ENCODE data around the gene TAF1.
"Not testable (repeated sequence)": the region's sequence is repeated elsewhere in the genome, so short reads cannot be mapped to it uniquely, and the experiment has no call there.

The TAF1 gene

DNA sequence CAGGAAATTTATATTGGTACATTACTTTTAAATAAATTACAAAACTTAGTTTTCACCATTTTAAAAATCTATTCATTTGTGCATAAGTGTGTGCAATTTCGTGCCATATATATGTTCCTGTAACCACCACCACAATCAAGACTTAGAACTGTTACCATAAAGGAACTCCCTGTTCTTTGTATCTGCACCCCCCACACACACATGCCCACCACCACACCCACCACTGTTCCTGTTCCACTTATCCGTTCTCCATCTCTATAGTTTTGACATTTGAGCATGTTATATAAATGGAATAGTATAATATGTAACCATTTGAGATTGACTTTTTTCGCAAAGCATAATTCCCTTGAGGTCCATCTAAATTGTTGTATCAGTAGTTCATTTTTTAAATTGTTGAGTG lies 73.7 kb downstream of the TAF1 start:
- no peak for DNase-seq

DNA sequence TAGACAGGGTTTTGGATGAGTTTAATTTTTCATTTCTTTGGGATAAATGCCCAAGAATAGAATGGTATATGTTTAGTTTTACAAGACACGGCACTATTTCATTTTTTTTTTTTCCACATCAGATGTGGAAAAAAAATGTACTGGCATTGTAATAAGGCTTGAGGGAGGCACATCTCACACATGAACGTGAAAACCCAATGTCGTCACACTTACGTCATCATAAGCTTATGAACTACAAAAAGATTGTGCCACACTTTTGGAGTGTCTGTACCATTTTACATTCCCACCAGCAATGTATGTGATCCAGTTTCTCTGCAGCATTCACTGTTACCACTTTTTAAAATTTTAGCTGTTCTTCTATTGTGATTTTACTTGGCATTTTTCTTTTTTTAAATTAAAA lies 74.2 kb downstream of the TAF1 start:
- DNase-seq, result no peak

DNA sequence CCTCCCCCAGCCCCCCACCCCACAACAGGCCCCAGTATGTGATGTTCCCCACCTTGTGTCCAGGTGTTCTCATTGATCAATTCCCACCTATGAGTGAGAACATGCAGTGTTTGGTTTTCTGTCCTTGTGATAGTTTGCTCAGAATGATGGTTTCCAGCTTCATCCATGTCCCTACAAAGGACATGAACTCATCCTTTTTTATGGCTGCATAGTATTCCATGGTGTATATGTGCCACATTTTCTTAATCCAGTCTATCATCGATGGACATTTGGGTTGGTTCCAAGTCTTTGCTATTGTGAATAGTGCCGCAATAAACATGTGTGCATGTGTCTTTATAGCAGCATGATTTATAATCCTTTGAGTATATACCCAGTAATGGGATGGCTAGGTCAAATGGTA lies 75.7 kb downstream of the TAF1 start:
- not testable (repeated sequence) for DNase-seq

DNA sequence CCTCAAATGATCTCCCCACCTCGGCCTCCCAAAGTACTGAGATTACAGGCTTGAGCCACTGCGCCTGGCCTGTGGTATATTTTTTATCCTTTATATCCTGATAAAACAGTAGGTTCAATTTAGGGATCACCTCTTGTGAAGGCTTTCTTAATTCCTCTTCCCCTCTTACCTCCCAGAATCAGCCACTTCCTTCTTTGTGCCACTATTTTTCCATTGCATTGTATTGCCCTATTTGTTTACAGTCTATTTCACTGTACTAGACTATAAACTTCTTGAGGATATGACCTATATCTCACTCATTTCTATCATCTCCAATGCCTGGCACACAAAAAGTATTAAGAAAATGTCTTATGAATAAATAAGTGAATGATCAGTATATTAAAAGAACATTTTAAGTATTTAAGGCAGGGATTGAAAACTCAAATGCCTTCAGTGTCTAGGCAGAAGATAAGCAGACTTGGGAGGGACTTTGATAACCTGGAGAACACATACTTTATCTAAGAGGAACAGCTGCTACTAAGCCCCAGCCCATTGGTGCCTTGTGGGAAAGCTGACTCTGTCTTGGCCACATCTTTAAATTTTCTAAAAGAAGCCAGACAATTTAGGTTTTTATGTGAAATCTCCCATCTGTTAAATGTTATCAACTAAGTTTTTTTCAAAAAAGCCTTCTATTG lies 84.4 kb downstream of the TAF1 start:
- DNase-seq, result no peak

DNA sequence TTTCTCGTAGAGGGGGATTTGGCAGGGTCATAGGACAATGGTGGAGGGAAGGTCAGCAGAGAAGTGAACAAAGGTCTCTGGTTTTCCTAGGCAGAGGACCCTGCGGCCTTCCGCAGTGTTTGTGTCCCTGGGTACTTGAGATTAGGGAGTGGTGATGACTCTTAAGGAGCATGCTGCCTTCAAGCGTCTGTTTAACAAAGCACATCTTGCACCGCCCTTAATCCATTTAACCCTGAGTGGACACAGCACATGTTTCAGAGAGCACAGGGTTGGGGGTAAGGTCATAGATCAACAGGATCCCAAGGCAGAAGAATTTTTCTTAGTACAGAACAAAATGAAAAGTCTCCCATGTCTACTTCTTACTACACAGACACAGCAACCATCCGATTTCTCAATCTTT lies 85.4 kb downstream of the TAF1 start:
- not testable (repeated sequence) for DNase-seq

DNA sequence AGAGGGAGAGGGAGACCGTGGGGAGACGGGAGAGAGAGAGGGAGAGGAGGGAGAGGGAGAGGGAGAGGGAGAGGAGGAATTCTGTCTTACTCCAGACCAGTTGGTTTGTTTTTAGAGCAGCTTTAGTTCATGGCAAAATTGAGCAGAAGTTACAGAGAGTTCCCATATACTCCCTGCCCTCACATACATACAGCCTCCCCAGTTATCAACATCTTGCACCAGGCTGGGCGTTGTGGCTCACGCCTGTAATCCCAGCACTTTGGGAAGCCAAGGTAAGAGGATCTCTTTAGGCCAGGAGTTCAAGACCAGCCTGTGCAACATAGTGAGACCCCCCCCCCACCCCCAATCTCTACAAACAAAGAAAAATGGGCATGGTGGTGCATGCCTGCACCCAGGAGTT lies 86.9 kb downstream of the TAF1 start:
- DNase-seq, result no peak

GRCh38 chrX:71454222-71454621 lies 88.1 kb downstream of the TAF1 start:
- DNase-seq, result no peak

DNA sequence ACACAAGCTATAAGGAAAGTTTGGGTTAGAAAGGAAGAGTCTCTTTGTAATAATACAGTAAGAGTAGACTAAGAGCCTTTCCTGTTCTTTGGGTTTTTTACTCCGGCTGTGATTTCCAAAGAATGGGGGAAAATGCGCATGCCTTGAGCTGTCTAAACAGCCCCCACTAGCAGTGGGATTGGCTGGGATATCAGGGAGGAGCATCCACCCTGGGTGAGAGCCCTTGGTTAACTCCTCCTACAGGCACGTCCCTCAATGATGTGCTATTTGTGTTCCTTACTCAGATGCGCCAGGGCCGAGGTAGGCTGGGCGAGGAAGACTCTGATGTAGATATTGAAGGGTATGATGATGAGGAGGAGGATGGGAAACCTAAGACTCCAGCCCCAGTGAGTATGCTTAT lies 92.7 kb downstream of the TAF1 start:
- DNase-seq, result no peak

- DNase-seq, result no peak
Observed at GRCh38 chrX:71464968-71465367, 98.8 kb downstream of the TAF1 start.

- DNase-seq, result no peak
Observed at GRCh38 chrX:71466979-71467523, 100.9 kb downstream of the TAF1 start.

- DNase-seq, result no peak
Observed at GRCh38 chrX:71475785-71476540, 109.8 kb downstream of the TAF1 start.

GRCh38 chrX:71482228-71482958 lies 116.2 kb downstream of the TAF1 start:
- no peak for DNase-seq

DNA sequence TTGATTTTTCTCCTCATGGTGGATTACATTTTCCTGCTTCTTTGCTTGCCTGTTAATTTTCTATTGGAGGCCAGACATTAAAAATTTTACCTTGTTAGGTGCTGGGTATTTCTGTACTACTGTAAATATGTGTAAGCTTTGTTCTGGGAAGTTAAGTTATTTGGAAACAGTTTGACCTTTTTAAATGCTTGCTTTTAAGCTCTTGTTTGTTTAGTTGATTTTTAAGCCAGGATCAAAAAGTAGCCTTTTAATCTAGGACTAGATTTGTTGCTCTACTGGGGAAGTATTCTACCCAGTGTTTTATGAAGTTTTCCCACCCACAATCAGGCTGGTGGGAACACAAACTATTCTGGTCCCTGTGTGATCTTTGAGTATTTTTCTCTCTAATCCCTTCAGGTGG lies 121.7 kb downstream of the TAF1 start:
- no peak for DNase-seq

DNA sequence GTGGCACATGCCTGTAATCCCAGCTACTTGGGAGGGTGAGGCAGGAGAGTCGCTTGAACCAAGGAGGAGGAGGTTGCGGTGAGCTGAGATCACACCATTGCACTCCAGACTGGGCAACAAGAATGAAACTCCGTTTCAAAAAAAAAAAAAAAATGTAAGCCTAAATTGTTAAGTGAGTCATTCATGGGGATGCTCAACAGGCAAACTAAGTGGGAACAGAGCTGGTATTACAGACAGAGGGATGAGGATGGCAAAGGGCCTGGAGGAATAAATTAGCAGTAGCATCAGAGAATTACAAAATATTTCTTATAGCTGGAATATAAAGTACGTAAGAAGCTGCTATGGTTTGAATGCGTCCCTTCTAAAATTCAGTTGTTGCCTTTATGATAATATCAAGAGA lies 123.4 kb downstream of the TAF1 start:
- DNase-seq, result no peak

DNA sequence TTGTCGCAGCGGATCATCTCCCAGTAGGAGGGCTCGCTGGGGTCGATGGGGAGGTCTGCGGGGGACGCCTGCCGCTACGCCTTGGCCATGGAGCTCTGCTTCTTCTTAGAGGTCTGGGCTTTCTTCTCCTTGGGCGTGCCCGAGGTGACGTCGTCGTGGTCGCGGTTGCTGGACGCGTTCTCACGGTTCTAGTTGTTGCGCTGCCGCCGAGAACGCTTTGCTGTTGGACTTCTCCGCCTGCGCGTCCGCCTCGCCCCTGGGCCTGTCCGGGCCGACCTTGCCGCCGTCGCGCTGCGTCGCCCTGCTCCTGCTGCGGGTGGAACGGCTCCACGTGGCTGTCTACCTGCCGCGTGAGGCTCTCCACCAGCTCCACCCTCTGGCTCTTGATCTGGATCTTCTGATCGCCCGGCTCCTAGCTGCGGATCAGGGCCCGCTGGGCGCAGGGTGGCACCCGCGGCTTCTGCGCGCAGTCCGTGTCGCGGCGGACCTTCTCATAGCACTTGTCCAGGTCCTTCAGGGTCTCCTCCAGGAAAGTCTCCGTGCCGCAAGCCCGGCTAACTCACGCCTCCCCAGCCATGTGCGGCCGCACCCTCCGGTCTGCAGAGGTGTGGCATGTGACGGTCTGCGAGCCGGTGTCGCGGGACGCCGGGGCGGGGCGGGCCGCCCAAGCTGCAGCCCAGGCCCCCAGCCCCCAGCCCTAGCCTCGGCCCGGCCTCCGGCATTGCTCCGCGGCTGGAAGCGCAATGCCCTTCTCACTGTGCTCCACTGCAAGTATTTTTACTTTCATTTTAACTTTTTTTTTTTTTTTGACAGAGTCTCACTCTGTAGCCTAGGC lies 126.3 kb downstream of the TAF1 start:
- no peak for DNase-seq

DNA sequence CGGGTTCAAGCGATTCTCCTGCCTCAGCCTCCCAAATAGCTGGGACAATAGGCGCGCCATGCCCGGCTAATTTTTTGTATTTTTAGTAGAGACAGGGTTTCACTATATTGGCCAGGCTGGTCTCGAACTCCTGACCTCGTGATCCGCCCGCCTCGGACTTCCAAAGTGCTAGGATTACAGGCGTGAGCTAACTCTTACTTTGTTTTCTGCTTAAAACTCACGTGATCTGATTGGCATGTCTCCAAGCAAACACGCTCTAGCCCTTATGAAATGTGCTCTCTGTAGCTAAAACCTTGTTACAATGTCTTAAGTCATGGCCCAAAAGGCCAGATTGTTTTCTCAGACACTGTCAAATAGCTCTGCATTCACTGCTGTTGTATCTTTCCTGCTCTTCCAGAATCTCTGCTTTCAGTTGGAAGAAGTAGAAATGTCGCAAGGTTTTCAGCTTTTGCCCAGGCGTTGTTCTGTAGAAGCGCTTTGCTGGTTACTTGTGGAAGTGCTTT lies 127.0 kb downstream of the TAF1 start:
- no peak for DNase-seq

DNA sequence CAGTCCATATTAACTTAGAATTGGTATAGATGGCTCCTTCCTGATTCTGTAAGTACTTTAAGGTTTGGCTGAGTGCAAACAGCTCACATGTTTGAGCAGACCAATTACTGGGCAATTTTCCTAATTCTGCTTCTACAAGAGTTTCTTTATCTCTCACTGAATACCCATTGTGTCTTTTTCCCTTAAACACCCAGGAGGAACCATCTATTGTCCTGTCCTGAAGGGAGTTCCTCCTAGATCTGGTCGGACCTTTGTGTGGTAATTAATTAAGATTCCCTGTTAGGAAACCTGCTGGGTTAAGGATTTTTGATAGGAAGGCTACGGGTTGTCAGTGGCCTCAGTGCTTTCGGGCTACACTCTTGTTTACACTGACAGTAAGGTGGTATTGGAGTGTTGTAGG lies 129.8 kb downstream of the TAF1 start:
- not testable (repeated sequence) for DNase-seq

DNA sequence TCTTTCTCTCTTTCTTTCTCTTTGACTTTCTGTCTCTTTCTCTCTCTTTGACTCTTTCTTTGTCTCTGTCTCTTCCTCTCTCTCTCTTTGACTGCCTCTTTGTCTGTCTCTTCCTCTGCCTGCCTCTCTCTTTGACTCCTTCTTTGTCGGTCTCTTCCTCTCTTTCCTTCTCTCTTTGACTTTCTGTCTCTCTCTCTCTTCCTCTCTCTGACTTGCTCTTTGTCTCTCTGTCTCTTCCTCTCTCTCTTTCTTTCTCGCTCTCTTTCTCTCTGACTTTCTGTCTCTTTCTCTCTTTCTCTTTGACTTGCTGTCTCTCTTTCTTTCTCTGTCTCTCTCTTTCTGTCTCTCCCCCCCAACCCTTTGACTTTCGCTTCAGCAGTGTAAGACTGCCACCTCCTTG lies 130.3 kb downstream of the TAF1 start:
- DNase-seq, result no peak

DNA sequence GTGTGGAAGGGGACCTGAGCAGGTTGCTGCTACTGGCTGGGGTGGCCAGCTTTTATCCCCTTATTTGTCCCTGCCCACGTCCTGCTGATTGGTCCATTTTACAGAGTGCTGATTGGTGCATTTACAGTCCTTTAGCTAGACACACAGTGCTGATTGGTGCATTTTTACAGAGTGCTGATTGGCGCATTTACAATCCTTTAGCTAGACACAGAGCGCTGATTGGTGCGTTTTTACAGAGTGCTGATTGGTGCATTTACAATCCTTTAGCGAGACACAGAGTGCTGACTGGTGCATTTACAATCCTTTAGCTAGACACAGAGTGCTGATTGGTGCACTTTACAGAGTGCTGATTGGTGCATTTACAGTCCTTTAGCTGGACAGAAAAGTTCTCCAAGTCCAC lies 135.9 kb downstream of the TAF1 start:
- not testable (repeated sequence) for DNase-seq

DNA sequence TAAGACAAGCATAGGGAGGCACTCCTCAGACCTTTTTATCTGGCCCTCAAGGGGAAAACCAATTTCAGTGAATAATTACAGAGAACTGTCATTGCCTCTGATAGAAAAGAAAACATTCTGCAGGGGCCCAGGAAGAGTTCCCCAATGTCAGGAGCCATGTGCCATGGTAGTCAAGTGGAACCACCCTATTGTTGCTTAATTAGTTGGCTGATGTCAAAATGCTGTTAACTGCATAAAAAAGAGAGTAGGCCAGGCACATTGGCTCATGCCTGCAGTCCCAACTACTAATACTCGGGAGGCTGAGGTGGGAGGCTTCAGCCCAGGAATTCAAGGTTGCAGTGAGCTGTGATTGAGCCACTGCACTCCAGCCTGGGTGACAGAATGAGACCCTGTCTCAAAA lies 138.2 kb downstream of the TAF1 start:
- DNase-seq, result no peak

GRCh38 chrX:71509289-71509688 lies 143.1 kb downstream of the TAF1 start:
- no peak for DNase-seq

GRCh38 chrX:71510161-71510560 lies 144.0 kb downstream of the TAF1 start:
- DNase-seq, result no peak

DNA sequence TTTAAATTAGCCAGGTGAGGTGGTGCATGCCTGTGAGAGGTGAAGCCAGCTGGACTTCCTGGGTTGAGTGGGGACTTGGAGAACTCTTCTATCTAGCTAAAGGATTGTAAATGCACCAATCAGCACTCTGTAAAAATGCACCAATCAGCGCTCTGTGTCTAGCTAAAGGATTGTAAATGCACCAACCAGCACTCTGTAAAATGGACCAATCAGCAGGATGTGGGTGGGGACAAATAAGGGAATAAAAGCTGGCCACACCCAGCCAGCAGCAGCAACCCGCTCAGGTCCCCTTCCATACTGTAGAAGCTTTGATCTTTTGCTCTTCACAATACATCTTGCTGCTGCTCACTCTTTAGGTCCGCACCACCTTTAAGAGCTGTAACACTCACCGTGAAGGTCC lies 147.6 kb downstream of the TAF1 start:
- DNase-seq, result not testable (repeated sequence)
